ENCODE data around the gene CRY2. TPM values are rescaled to one million over a fixed set of nuclear protein-coding genes. Genes with fewer than 3 reads are reported as not detected.

CRY2 gene
- total RNA-seq, 1 donor from 2014 or later, result 11.6 TPM

- DNase-seq, result no peak
These were observed 71.8 kb downstream of the CRY2 start for GRCh38 chr11:45918962-45919675.

GRCh38 chr11:45919806-45920530, 72.7 kb downstream of the CRY2 start:
- no peak for DNase-seq

- DNase-seq, result no peak
These were observed 73.5 kb downstream of the CRY2 start for GRCh38 chr11:45920531-45921477.

- DNase-seq, result no peak
These were observed 74.5 kb downstream of the CRY2 start for GRCh38 chr11:45921561-45922424.

- DNase-seq, result no peak
These were observed 75.3 kb downstream of the CRY2 start, which contains the start of gene LARGE2 for GRCh38 chr11:45922425-45923082. Gene LARGE2 (plus strand): TSS chr11:45922656. CDS start chr11:45922883, 227 bp downstream.

GRCh38 chr11:45924036-45924915, 77.0 kb downstream of the CRY2 start:
- DNase-seq, result no peak

GRCh38 chr11:45924927-45925326, 77.7 kb downstream of the CRY2 start:
- no peak for DNase-seq

- DNase-seq, result no peak
These were observed 78.3 kb downstream of the CRY2 start for GRCh38 chr11:45925550-45925949.

GRCh38 chr11:45926001-45926401, 78.7 kb downstream of the CRY2 start:
- no peak for DNase-seq

- DNase-seq, result no peak
These were observed 79.5 kb downstream of the CRY2 start for GRCh38 chr11:45926536-45927331.

- DNase-seq, result no peak
These were observed 80.0 kb downstream of the CRY2 start for GRCh38 chr11:45927332-45927683.

- no peak for DNase-seq
These were observed 80.6 kb downstream of the CRY2 start for GRCh38 chr11:45927684-45928413.

- no peak for DNase-seq
These were observed 81.4 kb downstream of the CRY2 start for GRCh38 chr11:45928535-45929215.

GRCh38 chr11:45929486-45930030, 82.3 kb downstream of the CRY2 start:
- DNase-seq, result no peak

GRCh38 chr11:45930031-45930794, 82.9 kb downstream of the CRY2 start:
- DNase-seq, result peak; percentile 12

GRCh38 chr11:45930951-45931570, 83.8 kb downstream of the CRY2 start:
- no peak for DNase-seq

GRCh38 chr11:45931739-45932138, 84.5 kb downstream of the CRY2 start:
- no peak for DNase-seq
